HG02588 (cell line): ENCODE results near the gene PDZD4.

Experiments used
- ATAC-seq: cut with Tn5 transposase; IDR thresholded peaks from one replicate; pipeline ENCODE4 v1.9.1; 2021; ENCODE audit warnings: mild to moderate bottlenecking, moderate library complexity; ENCODE audit not compliant: unreplicated experiment

The PDZD4 gene

DNA sequence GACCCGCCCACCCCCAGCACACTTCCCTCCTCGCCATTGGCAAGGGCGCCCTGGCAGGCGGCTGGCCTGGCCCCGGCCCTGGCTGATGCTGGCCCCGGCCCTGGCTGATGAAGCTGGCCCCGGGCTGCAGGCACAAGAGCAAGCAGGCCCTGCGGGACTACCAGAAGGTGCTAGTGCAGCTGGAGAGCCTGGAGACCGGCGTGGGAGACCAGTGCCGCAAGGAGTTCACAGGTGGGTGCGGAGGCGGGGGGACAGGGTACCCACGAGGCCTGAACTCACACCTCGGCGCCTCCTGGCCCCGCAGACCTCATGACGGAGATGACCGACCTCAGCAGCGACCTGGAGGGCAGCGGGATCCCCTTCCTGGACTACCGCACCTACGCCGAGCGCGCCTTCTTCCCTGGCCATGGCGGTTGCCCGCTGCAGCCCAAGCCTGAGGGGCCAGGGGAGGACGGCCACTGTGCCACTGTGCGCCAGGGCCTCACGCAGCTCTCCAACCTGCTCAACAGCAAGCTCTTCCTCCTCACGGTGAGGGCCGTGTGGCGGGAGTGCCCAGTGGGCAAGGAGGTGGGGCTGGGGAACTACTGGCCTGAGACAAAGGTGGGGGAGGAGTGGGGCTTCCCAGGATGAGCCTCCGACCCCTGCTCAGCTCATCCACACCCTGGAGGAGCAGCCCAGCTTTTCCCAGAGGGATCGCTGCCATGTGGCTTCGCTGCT is 55.6 kb downstream of the PDZD4 start:
- no peak for ATAC-seq

DNA sequence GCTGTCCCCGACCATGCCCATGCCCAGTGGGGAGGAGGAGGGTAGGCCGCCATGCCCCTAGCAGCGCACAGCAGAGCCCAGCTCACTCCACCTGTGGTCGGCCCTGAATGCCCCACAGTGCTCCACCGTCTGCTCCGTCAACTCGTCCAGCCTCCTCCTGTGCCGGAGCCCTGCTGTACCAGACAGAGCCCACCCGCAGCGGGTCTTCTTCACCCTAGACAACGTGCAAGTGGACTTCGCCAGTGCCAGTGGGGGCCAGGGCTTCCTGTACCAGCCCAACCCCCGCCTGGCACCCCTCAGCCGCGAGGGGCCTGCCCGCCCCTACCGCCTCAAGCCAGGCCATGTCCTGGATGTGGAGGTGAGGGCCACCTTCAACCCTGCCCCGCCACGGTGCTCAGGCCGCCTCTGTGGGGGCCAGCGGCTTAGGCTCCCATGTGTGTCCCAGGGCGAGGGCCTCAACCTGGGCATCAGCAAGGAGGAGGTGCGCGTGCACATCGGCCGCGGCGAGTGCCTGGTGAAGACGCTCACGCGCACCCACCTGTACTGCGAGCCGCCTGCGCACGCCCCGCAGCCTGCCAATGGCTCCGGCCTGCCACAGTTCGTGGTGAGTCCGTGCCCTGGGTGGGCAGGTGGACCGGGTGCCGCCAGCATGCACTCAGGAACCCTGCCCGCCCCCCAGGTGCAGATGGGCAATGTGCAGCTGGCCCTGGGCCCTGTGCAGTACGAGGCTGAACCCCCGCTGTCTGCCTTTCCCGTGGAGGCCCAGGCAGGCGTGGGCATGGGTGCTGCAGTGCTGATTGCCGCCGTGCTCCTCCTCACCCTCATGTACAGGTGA is 56.4 kb downstream of the PDZD4 start:
- ATAC-seq, result no peak

- no peak for ATAC-seq
These were observed 57.1 kb downstream of the PDZD4 start for GRCh38 chrX:153773218-153773611.

- ATAC-seq, result no peak
These were observed 57.8 kb downstream of the PDZD4 start for GRCh38 chrX:153772316-153773217.

- no peak for ATAC-seq
These were observed 58.7 kb downstream of the PDZD4 start for GRCh38 chrX:153771415-153772315.

- no peak for ATAC-seq
These were observed 59.5 kb downstream of the PDZD4 start for GRCh38 chrX:153770601-153771414.

DNA sequence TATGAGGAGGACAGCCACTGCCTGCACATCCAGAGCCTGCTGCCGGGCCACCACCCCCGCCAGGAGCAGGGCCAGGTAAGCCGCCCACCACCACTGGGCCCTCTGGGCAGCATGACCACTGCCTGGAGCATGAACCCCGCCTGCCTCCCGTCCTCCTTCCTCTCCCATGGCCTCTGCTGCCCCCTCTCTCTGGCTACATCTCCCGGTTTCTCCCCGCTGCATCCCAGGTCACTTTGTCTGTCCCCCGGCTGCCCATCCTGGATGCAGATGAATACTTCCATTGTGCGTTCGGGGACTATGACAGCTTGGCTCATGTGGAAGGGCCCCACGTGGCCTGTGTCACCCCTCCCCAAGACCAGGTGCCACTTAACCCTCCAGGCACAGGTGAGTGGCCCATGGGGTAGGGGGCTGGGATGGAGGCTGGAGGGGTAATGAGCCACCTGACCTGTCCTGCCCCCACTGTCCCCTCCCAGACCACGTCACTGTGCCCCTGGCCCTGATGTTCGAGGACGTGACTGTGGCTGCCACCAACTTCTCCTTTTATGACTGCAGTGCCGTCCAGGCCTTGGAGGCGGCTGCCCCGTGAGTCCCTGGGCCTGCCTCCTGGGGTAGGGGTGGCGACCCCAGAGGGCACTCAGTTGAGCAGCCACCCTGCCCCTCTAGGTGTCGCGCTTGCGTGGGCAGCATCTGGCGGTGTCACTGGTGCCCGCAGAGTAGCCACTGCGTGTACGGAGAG is 60.3 kb downstream of the PDZD4 start:
- no peak for ATAC-seq

- ATAC-seq, result no peak
These were observed 61.0 kb downstream of the PDZD4 start for GRCh38 chrX:153769158-153769864.

- no peak for ATAC-seq
These were observed 61.8 kb downstream of the PDZD4 start for GRCh38 chrX:153768311-153769157.

DNA sequence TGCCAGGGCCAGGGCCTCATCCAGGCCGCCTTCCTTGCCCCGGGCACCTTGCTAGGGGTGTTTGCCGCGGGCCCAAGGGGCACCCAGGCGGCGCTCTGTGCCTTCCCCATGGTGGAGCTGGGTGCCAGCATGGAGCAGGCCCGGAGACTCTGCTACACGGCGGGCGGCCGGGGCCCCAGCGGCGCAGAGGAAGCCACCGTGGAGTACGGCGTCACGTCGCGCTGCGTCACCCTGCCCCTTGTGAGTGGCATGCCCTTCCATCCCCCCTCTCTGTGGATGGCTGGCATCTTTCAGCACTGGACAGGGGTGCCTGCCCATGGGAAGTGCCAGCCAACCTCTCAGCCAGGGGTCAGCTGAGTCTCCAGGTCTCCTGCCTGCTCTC is 62.7 kb downstream of the PDZD4 start:
- ATAC-seq, result no peak

DNA sequence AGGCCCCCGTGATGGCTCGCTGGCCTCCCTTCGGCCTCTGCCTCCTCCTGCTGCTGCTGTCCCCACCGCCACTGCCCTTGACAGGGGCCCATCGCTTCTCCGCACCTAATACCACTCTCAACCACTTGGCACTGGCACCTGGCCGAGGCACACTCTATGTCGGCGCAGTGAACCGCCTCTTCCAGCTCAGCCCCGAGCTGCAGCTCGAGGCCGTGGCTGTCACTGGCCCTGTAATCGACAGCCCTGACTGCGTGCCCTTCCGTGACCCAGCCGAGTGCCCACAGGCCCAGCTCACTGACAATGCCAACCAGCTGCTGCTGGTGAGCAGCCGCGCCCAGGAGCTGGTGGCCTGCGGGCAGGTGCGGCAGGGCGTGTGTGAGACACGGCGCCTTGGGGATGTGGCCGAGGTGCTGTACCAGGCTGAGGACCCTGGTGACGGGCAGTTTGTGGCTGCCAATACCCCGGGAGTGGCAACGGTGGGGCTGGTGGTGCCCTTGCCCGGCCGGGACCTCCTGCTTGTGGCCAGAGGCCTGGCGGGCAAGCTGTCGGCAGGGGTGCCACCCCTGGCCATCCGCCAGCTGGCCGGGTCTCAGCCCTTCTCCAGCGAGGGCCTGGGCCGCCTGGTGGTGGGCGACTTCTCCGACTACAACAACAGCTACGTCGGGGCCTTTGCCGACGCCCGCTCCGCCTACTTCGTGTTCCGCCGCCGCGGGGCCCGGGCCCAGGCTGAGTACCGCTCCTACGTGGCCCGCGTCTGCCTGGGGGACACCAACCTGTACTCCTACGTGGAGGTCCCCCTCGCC is 63.3 kb downstream of the PDZD4 start:
- no peak for ATAC-seq

DNA sequence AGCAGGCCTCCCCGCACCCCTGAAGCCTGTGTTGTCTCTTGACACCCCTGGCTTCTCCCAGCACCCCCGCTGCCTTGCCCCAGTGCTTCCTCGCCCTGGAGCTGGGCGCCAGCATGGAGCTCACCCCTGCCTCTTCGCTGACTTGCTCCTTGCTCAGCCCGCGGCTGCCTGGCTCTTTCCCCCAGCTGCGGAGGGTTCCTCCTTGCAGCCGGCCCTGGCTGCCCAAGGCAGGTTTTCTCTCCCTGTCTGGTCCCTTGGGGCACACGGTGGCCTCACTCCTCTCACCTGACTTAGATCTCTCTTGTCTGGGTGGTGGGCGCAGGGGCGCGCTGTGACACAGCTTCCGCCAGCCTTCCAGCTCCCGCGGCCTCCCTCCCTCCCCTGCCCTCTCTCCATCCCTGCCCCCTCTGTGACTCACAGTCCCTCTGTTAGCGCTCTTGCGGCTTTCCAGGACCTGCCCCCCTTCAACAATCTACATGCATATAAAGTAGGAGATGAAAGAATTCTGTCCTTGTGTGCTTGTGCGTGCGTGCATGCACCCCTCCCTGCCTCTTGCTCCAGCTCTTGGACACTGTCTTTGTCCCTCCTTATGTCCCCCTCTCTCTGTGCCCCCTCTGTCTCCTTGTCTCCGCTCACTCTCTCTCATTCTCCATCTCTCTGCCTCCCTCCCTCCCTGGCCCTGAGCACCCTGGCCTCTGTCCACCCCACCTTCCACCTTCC is 64.1 kb downstream of the PDZD4 start:
- ATAC-seq, result no peak

- no peak for ATAC-seq
These were observed 64.9 kb downstream of the PDZD4 start for GRCh38 chrX:153765138-153766079.

DNA sequence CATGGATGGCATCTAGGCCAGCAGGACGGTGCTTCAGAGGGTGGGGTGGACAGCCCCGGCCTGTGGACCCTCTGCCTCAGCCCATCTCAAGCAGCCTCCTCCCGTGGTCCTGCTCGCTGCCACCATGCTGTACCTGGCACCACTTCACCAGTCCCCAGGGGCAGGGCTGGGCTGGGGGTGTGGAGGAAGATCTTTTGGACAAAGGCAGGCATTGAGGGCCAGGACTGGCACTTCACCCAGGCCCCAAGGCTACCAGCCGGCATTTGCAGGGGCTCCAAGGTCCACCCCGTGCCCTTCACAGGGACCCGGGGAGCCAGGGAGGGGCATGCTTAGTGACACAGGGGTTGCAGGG is 65.6 kb downstream of the PDZD4 start:
- ATAC-seq, result no peak
